Mucosa of stomach (tissue), 1 donor: ENCODE measurements around the gene ECEL1.
"Not testable (repeated sequence)": the region's sequence is repeated elsewhere in the genome, so short reads cannot be mapped to it uniquely, and the experiment has no call there.

ENCODE experiments used
- H3K27me3 ChIP-seq: one replicate; pipeline ENCODE4 v1.7.0; 2013; ENCODE audit warnings: mild to moderate bottlenecking, low read length; ENCODE audit not compliant: control insufficient read depth, insufficient read depth
- H3K36me3 ChIP-seq: one replicate; pipeline ENCODE4 v1.7.0; 2013; ENCODE audit warnings: low read length; ENCODE audit not compliant: control insufficient read depth, insufficient read depth
- H3K4me1 ChIP-seq: one replicate; pipeline ENCODE4 v1.7.0; 2013; ENCODE audit warnings: mild to moderate bottlenecking, low read length; ENCODE audit not compliant: control insufficient read depth, insufficient read depth
- H3K4me3 ChIP-seq: one replicate; pipeline ENCODE4 v1.7.0; 2013; ENCODE audit warnings: low read length
- H3K9ac ChIP-seq: one replicate; pipeline ENCODE4 v1.7.0; 2013; ENCODE audit warnings: mild to moderate bottlenecking, low read length, moderate library complexity
- H3K9me3 ChIP-seq: one replicate; pipeline ENCODE4 v1.7.0; 2013; ENCODE audit warnings: mild to moderate bottlenecking, low read length, moderate library complexity; ENCODE audit not compliant: control insufficient read depth
- donor health status: Pancreatic carcinoma.

The ECEL1 gene

DNA sequence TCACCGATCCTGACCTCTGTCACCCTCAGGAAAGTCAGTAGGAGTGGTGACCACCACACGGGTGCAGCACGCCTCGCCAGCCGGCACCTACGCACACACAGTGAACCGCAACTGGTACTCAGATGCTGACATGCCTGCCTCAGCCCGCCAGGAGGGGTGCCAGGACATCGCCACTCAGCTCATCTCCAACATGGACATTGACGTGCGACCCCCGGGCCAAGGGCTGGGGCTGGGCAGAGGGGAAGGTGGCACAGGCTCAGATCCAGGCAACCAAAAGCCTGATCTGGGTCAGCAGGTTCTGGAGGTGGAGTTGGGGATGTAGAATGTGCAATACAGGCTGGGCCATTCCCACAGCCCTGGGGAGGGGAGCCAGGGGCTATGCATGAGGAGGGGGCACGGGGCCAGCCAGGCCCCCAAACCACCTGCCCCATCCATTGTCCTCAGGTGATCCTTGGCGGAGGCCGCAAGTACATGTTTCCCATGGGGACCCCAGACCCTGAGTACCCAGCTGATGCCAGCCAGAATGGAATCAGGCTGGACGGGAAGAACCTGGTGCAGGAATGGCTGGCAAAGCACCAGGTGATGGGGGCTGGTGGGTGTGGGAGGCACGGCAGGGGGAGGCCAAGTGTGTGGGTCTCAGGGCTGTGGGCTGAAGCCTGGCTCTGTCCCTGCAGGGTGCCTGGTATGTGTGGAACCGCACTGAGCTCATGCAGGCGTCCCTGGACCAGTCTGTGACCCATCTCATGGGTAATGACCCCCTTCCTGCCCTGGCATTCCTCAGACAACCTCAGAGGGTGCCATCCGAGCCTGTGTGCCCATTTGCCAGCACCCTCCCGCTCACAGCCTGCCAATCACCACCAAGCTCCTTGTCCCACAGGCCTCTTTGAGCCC lies 30.3 kb downstream of the ECEL1 start:
- Histone ChIP-seq H3K9me3 (no peaks in the 10 kb centered on the region), H3K27me3 (peaks cover 19% of the 10 kb centered on the region), H3K9ac (no peak overlapping the region), H3K36me3 (no peaks in the 10 kb centered on the region), H3K4me3 (no peak overlapping the region), H3K4me1 (peaks cover 9% of the 10 kb centered on the region)

DNA sequence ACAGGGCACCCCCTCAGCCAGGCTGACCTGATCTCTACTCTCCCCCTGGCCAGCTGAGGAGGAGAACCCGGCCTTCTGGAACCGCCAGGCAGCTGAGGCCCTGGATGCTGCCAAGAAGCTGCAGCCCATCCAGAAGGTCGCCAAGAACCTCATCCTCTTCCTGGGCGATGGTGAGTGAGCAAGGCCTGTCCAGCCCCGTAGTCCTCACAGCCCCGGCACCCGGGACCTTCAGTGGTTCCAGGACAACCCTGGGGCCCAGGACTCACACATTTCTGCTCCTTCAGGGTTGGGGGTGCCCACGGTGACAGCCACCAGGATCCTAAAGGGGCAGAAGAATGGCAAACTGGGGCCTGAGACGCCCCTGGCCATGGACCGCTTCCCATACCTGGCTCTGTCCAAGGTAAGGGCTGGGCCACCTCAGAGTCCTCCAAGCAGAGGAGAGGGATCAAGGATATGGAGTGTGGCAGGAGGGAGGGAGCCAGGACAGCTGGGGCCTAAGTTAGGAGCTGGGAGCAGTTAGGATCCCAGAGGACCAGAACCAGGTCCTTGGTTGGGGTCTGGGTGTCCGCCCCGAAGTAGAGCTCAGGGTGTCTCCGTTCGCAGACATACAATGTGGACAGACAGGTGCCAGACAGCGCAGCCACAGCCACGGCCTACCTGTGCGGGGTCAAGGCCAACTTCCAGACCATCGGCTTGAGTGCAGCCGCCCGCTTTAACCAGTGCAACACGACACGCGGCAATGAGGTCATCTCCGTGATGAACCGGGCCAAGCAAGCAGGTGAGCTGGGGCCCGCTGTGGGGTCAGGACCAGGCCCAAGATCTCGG lies 31.1 kb downstream of the ECEL1 start:
- peaks cover 19% of the 10 kb centered on the region for H3K27me3 ChIP-seq
- no peaks in the 10 kb centered on the region for H3K36me3 ChIP-seq
- H3K4me3 ChIP-seq, result no peak overlapping the region
- no peaks in the 10 kb centered on the region for H3K9me3 ChIP-seq
- no peak overlapping the region for H3K9ac ChIP-seq
- peaks cover 9% of the 10 kb centered on the region for H3K4me1 ChIP-seq

DNA sequence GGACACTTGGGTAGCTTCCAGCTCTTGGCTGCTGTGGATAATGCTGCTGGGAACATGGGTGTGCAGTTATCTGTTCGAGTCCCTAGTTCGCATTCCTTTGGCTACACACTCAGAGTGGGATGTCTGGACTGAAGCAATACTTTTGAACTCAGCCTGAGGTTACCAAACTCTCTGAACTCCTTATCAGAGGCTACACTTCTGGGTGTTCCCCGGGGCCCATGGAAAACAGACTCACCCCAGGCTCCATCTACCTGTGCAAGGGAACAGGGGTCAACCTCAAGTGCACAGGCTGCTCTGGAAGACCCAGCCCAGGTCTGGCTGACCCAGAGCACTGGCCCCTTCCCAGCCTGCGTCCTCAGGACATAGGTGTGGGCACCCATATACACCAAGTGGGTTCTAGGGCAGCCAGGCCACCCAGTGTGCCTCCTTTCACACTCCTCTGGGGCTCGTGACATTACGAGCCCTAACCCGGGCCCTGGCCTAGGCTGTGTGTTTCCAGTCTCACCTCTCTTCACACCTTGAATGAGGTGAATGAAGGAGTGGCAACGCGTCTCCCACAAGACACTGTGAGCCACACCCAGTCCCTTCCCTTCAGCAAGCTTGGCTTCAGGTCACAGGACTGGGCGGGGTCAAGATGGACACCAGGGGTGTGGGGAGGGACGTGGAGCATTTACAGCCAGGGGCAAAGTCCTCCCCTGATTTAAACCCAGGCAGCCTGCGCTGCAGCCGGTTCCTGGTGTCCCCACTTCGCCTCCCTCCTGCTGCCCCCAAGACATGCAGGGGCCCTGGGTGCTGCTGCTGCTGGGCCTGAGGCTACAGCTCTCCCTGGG lies 32.0 kb downstream of the ECEL1 start, which contains the start of gene ALPI:
Gene ALPI, plus strand, starts transcription at position 728 of the 830 bp plus-strand sequence. Its CDS starts 47 bp downstream, at position 775.
- H3K36me3 ChIP-seq, result no peaks in the 10 kb centered on the region
- no peaks in the 10 kb centered on the region for H3K9me3 ChIP-seq
- H3K4me1 ChIP-seq, result peaks cover 9% of the 10 kb centered on the region
- H3K4me3 ChIP-seq, result no peak within 1 kb of the TSS
- H3K27me3 ChIP-seq, result peaks cover 19% of the 10 kb centered on the region
- no peak within 1 kb of the TSS for H3K9ac ChIP-seq

DNA sequence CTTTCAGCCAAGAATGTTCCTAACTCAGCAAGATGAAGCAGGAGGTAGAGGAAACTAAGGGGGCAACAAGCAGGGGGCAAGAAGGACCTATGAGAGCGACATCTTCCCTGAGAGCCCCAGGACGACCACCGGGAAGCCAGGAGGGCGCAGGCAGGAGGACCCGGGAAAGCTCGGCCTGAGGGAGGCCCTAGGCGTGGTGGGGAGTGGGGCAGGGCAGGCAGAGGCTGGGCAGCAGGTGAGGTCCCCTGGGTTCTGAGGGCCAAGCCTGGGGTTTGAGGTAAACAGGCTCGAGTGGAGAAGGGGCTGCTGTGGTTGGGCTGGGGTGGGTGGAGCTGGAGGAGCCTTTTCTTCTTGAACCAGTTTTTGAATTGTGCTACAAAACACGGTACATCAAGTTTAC lies 33.0 kb downstream of the ECEL1 start:
- H3K4me1 ChIP-seq, result peaks cover 9% of the 10 kb centered on the region
- H3K4me3 ChIP-seq, result no peak overlapping the region
- H3K9ac ChIP-seq, result no peak overlapping the region
- H3K27me3 ChIP-seq, result peaks cover 18% of the 10 kb centered on the region
- H3K9me3 ChIP-seq, result no peaks in the 10 kb centered on the region
- no peaks in the 10 kb centered on the region for H3K36me3 ChIP-seq

DNA sequence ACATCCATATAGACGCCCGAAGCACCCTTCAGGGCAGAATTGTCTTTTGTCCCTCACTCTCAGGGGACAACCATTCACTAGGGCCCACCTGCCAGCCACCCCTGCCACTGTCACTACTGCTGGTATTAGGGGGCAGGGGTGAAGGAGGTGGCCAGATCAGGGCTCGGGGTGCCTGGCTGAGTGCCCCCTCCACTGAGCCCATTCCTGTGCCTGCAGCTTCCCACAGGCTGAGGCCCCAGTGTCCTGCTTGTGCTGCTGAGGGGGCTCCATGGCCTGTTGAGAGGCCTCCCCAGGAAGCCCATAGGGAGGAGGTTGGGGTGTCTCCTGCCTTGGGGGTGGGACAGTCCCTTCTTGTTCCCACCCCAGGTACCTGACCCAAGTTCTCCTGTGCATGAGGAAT lies 36.0 kb downstream of the ECEL1 start:
- not testable (repeated sequence) for H3K9me3 ChIP-seq, H3K4me3 ChIP-seq, H3K4me1 ChIP-seq, H3K9ac ChIP-seq, H3K27me3 ChIP-seq, H3K36me3 ChIP-seq

DNA sequence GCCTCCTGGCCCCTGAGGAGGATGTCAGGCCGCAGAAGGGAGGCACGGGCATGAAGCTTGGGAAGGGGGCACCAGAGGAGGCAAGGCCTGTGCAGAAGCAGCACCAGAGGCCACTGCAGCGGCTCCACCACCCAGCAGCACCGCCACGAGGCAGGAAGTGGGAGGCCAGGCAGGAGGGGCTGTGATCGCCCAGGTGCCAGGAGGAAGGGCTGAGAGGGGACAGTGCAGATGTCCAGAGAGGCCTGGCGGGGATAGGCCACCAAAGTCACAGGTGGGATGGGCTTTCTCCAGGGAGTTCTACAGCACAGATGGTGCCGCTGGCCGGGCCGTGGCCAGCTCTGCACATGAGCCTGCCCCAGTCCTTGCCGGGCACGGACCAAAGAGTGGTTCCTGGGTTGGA lies 37.7 kb downstream of the ECEL1 start:
- H3K27me3 ChIP-seq, result no peaks in the 10 kb centered on the region
- H3K4me1 ChIP-seq, result no peaks in the 10 kb centered on the region
- H3K4me3 ChIP-seq, result no peak overlapping the region
- H3K36me3 ChIP-seq, result no peaks in the 10 kb centered on the region
- no peak overlapping the region for H3K9ac ChIP-seq
- no peaks in the 10 kb centered on the region for H3K9me3 ChIP-seq

DNA sequence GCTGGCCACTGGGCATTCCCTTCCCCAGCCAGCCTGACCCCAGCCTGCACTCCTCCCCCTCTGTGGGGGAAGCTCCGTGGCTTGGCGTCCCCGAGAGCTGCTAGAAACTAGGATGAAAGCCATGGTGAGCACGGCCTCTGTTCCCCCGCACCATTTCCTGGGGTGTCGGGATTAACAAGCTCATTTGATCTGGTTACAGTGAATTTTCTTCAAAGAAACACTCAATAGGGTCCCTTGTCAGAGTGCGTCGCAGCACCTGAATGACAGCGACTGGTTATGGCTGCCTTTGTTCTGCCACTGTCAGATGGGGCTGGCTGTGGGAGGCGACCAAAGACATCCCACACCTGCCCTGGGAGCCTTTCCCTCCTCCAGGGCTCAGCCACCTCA lies 39.3 kb downstream of the ECEL1 start:
- Histone ChIP-seq H3K9ac (no peak overlapping the region), H3K4me1 (no peaks in the 10 kb centered on the region), H3K9me3 (no peaks in the 10 kb centered on the region), H3K36me3 (no peaks in the 10 kb centered on the region), H3K4me3 (no peak overlapping the region), H3K27me3 (no peaks in the 10 kb centered on the region)

DNA sequence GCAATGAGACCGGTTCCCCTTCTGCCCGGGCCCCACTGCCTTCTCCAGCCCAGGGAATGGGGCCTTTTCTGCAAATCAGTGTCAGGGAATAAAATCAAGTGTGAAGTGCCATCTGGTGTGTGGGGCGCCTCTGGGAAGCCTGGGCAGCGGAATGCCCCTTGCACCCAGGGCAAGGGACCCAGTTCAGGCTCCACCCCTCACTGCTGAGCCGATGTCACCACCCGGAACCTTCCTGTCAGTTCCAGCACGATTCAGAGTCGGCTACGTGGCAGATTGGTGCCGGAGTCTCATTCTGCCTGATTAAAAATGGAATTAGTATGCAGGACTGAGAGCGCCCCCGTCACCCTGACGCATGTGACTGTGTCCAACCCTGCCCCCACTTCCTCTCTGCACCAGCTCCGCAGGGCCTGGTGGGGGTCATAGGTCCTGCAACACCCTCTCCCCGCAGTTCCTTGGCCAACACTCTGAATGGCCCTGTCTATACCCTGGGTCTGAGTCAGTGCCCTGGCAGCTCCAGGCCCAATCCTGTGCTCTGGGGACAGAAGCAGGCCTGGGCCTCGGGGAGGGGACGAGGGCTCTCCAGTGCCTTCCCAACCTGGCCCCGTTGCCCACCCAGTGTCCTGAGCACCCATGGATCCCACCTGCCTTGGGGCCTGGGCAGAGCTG lies 39.9 kb downstream of the ECEL1 start:
- no peaks in the 10 kb centered on the region for H3K27me3 ChIP-seq
- no peak overlapping the region for H3K9ac ChIP-seq
- no peaks in the 10 kb centered on the region for H3K4me1 ChIP-seq
- no peak overlapping the region for H3K4me3 ChIP-seq
- no peaks in the 10 kb centered on the region for H3K36me3 ChIP-seq
- no peaks in the 10 kb centered on the region for H3K9me3 ChIP-seq

DNA sequence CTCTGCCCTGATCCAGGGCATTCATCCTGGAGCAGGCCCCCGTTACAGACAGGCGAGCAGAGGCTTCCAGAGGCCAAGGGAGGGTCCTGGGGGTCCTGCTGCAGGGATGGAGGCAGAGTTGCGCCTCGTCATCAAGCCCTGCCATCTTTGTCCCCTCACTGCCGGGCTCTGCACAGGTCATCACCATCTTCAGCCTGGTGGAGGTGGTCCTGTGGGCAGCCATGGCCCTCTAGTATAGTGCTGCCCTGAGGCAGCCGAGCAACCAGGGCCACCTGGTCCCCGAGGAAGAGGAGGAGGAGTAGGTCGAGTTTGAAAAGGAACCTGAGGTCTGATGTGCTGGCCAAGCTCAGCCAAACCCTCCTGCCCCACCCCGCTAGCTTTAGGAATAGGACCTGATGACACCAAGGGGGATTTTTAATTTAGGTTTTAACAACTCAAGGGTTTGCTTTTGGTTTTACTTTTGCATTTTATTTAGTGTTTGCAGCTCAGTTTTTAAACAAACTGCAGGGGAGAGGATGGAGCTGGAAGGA lies 40.5 kb downstream of the ECEL1 start:
- no peak overlapping the region for H3K9ac ChIP-seq
- no peaks in the 10 kb centered on the region for H3K27me3 ChIP-seq
- no peaks in the 10 kb centered on the region for H3K4me1 ChIP-seq
- no peaks in the 10 kb centered on the region for H3K9me3 ChIP-seq
- no peaks in the 10 kb centered on the region for H3K36me3 ChIP-seq
- no peak overlapping the region for H3K4me3 ChIP-seq

DNA sequence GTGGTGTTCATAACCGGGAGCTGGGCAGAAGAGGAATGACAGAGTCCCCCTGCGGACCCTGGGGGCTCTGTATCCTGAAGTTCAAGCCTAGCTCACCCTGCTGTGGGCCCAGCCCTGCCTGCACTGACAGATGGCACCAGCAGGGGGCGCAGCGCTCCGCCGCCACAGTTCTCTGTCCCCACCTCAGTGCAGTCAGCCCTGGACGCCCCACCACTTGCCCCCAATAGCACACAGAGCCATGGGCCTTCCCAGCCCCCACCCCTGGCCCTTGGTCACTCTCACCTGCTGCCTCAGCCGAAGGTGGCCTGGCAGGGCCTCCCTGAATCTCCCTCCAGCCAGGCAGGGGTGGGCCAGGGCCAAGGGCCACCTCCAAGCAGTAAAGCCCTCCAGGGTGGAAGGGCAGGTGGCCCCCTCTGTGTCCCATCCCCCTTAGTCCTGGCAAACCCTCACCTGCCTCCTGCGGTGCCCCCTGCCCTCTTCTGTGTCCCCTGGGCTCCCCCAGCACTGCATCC lies 41.3 kb downstream of the ECEL1 start:
- not testable (repeated sequence) for H3K4me1 ChIP-seq, H3K9me3 ChIP-seq, H3K4me3 ChIP-seq, H3K9ac ChIP-seq, H3K27me3 ChIP-seq, H3K36me3 ChIP-seq
